Activated CD4-positive, alpha-beta T cell treated with anti-CD3 and anti-CD28 coated beads, Interleukin-2, amount 50 U/mL, for 1 hour (primary cell): Measurements from ENCODE around the gene TPRA1.
"Not testable (repeated sequence)": the region's sequence is repeated elsewhere in the genome, so short reads cannot be mapped to it uniquely, and the experiment has no call there.

Source experiments
- DNase-seq: peaks from one replicate; pipeline ENCODE4 v3.0.0-alpha.2; 2020

The TPRA1 gene

DNA sequence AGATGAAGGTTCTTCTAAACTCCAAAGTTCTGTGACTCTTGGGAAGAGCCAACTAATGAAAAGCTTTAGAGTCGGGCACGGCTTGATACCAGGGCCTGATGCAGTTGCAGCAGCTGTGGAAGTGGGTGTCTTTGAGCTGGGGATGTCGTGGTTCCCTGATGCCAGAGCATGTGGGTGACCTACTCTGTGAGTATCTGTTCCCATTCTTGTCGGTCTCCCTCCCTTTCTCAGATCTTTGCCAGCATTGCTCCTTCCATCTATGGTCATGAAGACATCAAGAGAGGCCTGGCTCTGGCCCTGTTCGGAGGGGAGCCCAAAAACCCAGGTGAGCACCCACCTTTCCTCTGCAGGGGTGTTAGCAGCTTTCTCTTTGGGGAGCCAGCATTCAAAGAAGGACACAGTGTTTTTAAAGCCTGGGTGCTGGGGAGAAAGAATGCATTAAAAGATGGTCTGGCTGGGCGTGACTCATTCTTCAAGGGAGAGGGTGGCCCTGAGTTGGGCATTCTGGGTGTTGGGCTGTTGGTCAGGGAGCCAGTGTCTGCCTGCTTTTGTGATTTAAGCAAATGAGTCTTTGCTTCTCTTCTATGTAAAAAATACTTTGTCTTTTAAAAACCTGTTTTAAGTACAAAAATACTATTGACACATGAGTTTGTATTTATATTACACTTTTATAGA, 25.2 kb upstream of the TPRA1 start:
- no peak for DNase-seq

DNA sequence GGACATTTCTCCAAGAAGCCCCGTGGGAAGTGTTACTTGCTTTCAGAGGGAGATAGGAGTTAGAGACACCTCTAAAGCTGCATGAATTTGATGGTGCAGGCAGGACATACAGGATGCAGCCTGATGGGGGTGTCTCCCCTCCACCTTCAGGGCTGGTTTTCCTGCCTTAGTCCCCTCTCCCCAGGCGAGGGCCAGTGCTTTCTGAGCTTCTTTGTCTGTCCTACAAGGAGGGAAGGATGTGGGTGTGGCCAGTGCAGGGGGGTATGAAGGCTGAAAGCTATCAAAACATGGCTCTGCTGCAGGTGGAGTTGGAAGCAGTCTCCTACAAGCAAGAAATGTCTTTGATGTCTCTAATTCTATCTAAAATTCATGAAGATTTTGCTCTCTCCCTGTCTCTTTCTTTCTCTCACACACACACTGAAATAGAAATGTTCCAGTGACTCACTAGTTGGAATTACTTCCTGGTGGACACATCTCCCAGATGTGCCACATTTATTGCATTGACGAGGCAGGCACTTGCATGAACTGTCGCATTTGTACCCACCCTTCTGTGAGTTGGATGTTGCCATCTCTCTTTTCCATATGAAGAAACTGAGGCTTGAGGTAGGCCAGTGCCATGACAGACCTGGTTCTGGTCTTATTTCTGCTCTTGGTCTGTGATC, 24.5 kb upstream of the TPRA1 start:
- DNase-seq, result no peak

- DNase-seq, result no peak
Measured at GRCh38 chr3:127613406-127613805, 22.9 kb upstream of the TPRA1 start.

- no peak for DNase-seq
Measured at GRCh38 chr3:127612966-127613365, 22.4 kb upstream of the TPRA1 start.

DNA sequence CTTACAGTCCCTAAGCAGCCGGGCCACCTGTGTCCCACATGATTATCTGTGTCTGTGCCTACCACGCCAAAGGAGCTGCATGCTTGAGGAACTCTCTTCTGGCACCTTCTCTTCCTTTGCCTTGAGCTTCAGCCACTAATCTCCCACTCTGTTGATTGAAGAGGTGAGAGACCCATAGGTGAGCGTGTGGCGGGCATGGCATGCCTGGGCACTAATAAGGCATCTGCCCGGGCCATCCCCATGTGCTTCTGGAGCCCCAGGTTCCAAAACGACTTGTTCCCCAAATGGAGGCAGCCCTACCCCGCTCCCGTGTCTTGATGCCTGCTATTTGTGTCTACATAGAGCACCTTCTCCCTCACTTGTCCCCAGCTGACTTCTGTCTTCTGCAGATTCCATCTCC, 20.7 kb upstream of the TPRA1 start:
- no peak for DNase-seq

- no peak for DNase-seq
Measured at GRCh38 chr3:127610105-127610504, 19.6 kb upstream of the TPRA1 start.

- no peak for DNase-seq
Measured at GRCh38 chr3:127608362-127608718, 17.8 kb upstream of the TPRA1 start.

DNA sequence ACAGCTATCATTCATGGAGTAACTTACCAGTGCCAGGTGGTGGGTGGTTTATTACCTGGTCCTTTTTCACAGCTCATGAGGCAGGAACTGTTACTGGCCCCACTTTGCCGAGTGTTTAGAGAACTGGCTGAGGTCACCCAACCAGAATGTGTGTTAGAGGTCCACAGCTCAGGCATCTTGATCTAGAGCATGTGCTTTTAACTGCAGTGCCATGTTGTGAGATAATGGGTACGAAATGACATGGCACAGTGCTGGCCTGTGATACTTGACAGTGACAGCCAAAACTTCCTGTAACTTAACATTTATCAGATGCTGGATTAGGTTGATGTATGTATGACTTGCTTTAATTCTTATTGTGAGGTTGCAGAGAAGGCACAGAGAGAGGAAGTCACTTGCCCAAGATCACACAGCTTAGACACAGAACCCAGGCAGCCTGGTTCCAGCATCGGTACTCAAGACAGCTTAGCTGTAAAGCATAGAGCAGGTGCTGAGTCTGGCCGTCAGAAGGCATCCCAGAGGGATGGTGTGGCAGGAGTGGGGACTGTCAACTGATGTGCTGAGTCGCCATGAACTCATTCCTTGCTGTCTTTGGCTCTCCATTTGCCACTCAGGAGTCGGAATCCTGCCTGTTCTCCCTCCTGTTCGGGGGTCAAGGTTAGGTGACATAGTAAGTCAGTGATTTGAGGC, 17.3 kb upstream of the TPRA1 start:
- no peak for DNase-seq

DNA sequence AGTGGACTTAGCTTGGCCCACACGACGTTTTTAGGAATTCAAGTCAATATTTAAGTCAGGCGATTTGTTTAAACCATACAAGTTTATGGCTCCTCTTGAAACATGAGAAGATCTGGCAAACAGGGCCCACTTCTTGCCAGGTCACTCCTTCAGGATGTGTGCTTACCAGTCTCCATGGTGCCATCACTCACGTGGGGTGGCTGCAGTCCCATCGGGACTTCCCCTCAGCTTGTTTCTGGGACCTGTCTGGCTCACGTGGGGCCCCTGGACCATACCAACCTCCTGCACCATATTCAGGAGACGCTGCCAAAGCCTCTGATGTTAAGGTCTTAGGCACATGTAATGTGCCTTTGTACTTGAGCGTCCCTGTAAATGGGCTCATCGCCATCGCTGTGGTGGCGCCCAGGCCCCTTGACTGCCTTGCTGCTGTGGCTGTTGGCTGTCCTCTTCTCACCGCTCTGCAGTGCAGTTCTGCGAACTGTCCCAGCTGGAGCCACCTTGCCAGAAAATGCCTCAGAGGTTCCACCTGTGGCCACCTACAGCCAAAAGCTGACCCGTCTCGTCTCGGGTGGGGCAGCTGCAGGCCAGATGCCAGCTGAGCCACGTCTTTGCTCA, 16.6 kb upstream of the TPRA1 start:
- no peak for DNase-seq

DNA sequence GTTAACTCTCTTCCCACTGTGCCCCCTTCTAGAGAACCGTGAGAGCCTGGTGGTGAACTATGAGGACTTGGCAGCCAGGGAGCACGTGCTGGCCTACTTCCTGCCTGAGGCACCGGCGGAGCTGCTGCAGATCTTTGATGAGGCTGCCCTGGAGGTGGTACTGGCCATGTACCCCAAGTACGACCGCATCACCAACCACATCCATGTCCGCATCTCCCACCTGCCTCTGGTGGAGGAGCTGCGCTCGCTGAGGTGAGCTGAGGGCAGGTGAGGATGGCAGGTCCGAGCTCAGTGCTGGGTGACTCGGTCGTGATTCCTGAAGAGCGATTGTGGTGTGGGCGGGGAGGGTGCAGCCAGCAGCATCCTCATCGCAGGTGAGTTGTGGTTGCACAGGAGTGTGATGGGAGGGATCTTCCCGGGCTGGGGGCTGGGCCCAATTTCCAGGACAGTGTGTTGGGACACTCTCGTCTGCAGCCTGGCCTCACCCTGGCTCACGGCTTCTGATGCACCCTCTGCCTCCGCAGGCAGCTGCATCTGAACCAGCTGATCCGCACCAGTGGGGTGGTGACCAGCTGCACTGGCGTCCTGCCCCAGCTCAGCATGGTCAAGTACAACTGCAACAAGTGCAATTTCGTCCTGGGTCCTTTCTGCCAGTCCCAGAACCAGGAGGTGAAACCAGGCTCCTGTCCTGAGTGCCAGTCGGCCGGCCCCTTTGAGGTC, 15.7 kb upstream of the TPRA1 start:
- DNase-seq, result no peak

DNA sequence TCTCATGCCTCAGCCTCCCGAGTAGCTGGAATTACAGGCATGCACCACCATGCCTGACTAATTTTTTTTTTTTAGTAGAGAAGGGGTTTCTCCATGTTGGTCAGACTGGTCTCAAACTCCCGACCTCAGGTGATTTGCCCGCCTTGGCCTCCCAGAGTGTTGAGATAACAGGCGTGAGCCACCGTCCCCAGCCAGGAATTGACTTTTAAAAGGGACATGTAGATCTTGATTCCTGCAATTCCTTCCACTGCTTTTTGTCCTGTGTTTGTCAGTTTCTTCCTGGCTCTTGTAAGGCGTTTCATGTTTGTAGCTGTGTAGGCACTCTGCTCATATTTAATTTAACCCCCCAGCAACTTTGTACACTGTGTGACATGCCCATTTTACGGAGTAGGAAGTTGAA, 15.0 kb upstream of the TPRA1 start:
- DNase-seq, result not testable (repeated sequence)

GRCh38 chr3:127604546-127605165, 14.1 kb upstream of the TPRA1 start:
- no peak for DNase-seq

- DNase-seq, result no peak
Measured at GRCh38 chr3:127604035-127604434, 13.5 kb upstream of the TPRA1 start.

- DNase-seq, result no peak
Measured at GRCh38 chr3:127600749-127601456, 10.4 kb upstream of the TPRA1 start.

DNA sequence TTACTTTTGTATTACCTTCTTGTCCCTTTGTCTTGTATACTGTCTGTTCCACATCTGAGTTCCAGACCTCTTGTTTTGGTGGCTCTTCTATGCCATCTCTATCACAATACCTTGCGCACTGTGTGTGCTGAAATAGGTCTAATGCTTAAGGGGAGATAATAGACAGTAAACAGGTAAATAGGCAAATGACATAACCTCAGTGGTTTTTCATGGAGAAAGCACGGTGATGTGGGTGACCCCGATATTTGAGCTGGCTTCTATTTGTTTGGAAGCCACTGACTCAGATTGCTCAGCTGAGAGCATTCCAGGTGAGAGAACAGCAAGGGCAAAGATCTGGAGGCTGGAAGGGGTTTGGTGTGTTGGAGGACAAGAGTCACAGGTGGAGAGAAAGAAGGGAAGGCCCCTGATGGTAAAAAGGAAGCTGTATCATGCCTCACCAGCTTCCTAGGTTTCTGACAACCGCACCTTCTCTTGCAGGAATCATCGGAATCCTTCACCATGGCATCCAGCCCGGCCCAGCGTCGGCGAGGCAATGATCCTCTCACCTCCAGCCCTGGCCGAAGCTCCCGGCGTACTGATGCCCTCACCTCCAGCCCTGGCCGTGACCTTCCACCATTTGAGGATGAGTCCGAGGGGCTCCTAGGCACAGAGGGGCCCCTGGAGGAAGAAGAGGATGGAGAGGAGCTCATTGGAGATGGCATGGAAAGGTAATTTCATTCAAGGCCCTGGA, 8.5 kb upstream of the TPRA1 start:
- DNase-seq, result no peak

DNA sequence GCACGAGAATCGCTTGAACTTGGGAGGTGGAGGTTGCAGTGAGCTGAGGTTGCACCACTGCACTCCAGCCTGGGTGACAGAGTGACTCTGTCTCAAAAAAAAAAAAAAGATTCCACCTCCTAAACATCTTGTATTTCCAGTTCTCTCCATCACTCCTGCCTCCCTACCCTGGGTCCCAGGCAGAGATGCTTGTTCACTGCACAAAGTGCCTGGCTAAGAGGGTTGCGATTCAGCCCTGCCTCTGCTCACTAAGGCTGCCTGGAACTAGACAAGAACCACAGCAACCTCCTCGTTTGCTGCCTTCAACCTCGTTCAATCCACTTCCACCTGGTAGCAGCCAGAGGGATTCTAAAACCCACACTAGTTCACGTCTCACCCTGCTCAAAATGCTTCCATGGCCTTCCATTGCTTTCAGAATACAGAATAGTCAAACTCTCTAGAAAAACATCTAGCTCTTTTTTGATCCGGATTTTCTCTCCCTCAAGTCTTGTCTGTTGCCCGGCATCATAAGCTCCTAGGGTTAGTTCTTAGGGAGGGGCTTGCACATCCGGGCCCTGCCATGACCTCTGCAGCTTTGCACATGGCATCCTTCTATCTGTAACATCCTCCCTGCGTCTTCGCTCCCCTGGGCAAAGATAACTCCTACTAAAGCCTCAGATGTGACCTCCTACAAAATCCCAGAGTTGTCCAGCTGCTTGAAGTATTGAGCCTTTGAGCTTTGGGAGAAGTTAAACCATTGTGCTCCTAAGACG, 6.7 kb upstream of the TPRA1 start:
- DNase-seq, result no peak

- no peak for DNase-seq
Measured at GRCh38 chr3:127595303-127595702, 4.8 kb upstream of the TPRA1 start.

DNA sequence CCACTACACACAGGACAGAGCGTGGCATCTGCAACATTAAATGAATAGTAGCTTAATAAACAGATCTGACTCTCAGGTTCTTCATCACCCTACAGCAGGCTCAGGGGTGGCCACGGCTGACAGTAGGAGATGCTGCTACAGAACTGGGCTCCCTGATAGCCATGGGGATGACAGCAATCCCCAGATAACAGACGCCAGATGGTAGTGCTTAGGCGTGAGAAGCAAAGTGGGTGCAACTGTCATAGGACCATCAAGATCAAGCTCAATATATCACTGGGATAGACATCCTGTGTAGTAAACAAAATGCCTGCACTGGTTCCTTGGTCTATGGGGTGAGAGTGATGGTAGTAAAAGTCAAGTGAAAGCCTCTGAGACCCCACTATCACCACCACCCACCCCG, 2.6 kb upstream of the TPRA1 start:
- DNase-seq, result no peak

GRCh38 chr3:127590282-127590592, 296 bp downstream of the TPRA1 start:
- DNase-seq, result peak; percentile 20

DNA sequence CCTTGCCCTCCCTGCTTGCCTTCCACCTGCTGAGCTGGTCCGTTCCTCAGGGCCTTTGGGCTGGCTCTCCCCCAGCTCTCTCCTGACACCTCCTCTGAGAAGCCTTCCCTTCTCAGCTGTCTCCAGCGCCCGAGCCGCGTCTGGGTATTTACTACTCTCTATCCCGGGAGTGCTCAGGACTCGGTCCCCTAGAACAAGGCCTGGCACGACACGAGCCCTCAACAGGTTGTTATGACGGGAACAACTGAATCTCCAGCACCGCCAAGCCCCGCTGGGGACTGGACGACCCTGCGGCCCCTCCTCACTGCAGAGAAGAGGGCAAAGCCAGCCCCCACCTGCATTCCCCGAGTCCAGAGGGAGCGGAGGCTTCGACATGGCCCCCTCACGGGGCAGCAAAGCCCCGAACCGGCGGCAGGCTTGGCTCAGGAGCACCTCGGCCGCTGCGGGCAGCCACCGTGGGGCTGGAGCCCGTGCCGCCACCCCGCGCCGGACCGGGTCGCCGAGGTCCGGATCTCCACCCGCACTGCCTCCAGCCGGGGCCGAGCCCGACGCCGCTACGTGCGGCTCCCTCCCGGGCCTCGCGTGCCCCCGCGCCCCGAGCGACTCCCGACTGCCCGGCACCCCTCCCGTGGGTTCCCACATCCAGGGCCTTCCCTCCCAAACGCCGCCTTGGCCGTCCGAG, 792 bp downstream of the TPRA1 start:
- DNase-seq, result no peak
